ENCODE data around the gene NWD2. TPM values are rescaled to one million over a fixed set of nuclear protein-coding genes. Genes with fewer than 3 reads are reported as not detected.

NWD2 gene
- total RNA-seq, 1 experiment from 2014 or later, result not detected

- POLR2A ChIA-PET (ENCODE audit: low non-redundant PET), result no interaction called here
- H3K4me1 ChIP-seq (ENCODE audit: insufficient read depth, low read length, poor library complexity, severe bottlenecking), result no peaks in the 10 kb centered on the region
- intact Hi-C loops (cut with micrococcal nuclease; ENCODE audit: unreplicated experiment), result no loop called here
- no peaks in the 10 kb centered on the region for H3K27me3 ChIP-seq (replicated peaks; ENCODE audit: insufficient read depth, low read depth, low read length, poor library complexity)
- H3K36me3 ChIP-seq (ENCODE audit: insufficient read depth, low read length, poor library complexity, severe bottlenecking), result no peaks in the 10 kb centered on the region
- no peak overlapping the region for H3K4me3 ChIP-seq (ENCODE audit: low read depth, low read length, poor library complexity, severe bottlenecking)
- TF ChIP-seq, protein P1, sequence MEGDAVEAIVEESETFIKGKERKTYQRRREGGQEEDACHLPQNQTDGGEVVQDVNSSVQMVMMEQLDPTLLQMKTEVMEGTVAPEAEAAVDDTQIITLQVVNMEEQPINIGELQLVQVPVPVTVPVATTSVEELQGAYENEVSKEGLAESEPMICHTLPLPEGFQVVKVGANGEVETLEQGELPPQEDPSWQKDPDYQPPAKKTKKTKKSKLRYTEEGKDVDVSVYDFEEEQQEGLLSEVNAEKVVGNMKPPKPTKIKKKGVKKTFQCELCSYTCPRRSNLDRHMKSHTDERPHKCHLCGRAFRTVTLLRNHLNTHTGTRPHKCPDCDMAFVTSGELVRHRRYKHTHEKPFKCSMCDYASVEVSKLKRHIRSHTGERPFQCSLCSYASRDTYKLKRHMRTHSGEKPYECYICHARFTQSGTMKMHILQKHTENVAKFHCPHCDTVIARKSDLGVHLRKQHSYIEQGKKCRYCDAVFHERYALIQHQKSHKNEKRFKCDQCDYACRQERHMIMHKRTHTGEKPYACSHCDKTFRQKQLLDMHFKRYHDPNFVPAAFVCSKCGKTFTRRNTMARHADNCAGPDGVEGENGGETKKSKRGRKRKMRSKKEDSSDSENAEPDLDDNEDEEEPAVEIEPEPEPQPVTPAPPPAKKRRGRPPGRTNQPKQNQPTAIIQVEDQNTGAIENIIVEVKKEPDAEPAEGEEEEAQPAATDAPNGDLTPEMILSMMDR (conservative IDR thresholded peaks at IDR 0.05; ENCODE audit: low read depth, low read length), result no peak
- no peak for TF ChIP-seq EZH2 (IDR thresholded peaks at IDR 0.05; ENCODE audit: borderline replicate concordance, low read depth, low read length, poor library complexity, severe bottlenecking)
- DNase-seq (ENCODE audit: low spot score), result no peak
- H3K27ac ChIP-seq (ENCODE audit: low read depth, low read length, poor library complexity, severe bottlenecking), result no peak overlapping the region
- CTCF ChIA-PET, result no interaction called here
- no TSS peak for BruUV-seq (replicated peaks)
- no peaks in the 10 kb centered on the region for H3K9me3 ChIP-seq (ENCODE audit: low read depth, low read length, poor library complexity, severe bottlenecking)
Measured at GRCh38 chr4:37421614-37422013, 177.1 kb downstream of the NWD2 start.

DNA sequence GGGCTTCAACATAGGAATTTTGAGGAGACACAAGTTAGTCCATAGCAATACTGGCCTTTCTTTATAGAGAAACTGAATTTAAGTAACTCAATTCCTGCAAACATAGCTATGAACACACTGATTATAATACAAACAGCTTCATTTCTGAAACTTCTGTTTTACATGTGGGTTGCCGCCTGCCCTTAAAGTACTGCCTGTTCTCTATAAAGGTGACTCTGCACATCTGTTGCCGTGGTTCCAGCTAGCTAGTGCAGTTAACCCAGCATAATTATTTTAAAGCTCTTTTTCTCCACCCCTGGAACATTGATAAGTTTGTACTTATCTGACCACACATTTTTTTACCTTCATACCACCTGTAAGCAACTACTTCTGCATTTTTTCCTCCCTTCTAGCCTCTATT, 177.6 kb downstream of the NWD2 start:
- H3K4me1 ChIP-seq (ENCODE audit: insufficient read depth, low read length, poor library complexity, severe bottlenecking), result no peaks in the 10 kb centered on the region
- DNase-seq (ENCODE audit: low spot score), result no peak
- no peak overlapping the region for H3K4me3 ChIP-seq (ENCODE audit: low read depth, low read length, poor library complexity, severe bottlenecking)
- TF ChIP-seq, protein P1 (conservative IDR thresholded peaks at IDR 0.05; ENCODE audit: low read depth, low read length), result no peak
- TF ChIP-seq EZH2 (IDR thresholded peaks at IDR 0.05; ENCODE audit: borderline replicate concordance, low read depth, low read length, poor library complexity, severe bottlenecking), result no peak
- no TSS peak for BruUV-seq (replicated peaks)
- no peaks in the 10 kb centered on the region for H3K36me3 ChIP-seq (ENCODE audit: insufficient read depth, low read length, poor library complexity, severe bottlenecking)
- ChIA-PET POLR2A (ENCODE audit: low non-redundant PET) (no interaction called here), CTCF (no interaction called here)
- no peaks in the 10 kb centered on the region for H3K27me3 ChIP-seq (replicated peaks; ENCODE audit: insufficient read depth, low read depth, low read length, poor library complexity)
- intact Hi-C loops (cut with micrococcal nuclease; ENCODE audit: unreplicated experiment), result no loop called here
- H3K9me3 ChIP-seq (ENCODE audit: low read depth, low read length, poor library complexity, severe bottlenecking), result no peaks in the 10 kb centered on the region
- H3K27ac ChIP-seq (ENCODE audit: low read depth, low read length, poor library complexity, severe bottlenecking), result no peak overlapping the region

GRCh38 chr4:37422638-37423037, 178.1 kb downstream of the NWD2 start:
- ChIA-PET POLR2A (ENCODE audit: low non-redundant PET) (no interaction called here), CTCF (no interaction called here)
- no peak for DNase-seq (ENCODE audit: low spot score)
- no TSS peak for BruUV-seq (replicated peaks)
- no peak overlapping the region for H3K27ac ChIP-seq (ENCODE audit: low read depth, low read length, poor library complexity, severe bottlenecking)
- H3K4me3 ChIP-seq (ENCODE audit: low read depth, low read length, poor library complexity, severe bottlenecking), result no peak overlapping the region
- no peaks in the 10 kb centered on the region for H3K36me3 ChIP-seq (ENCODE audit: insufficient read depth, low read length, poor library complexity, severe bottlenecking)
- no peak for TF ChIP-seq EZH2 (IDR thresholded peaks at IDR 0.05; ENCODE audit: borderline replicate concordance, low read depth, low read length, poor library complexity, severe bottlenecking)
- TF ChIP-seq, protein P1 (conservative IDR thresholded peaks at IDR 0.05; ENCODE audit: low read depth, low read length), result no peak
- intact Hi-C loops (cut with micrococcal nuclease; ENCODE audit: unreplicated experiment), result no loop called here
- H3K9me3 ChIP-seq (ENCODE audit: low read depth, low read length, poor library complexity, severe bottlenecking), result no peaks in the 10 kb centered on the region
- H3K4me1 ChIP-seq (ENCODE audit: insufficient read depth, low read length, poor library complexity, severe bottlenecking), result no peaks in the 10 kb centered on the region
- no peaks in the 10 kb centered on the region for H3K27me3 ChIP-seq (replicated peaks; ENCODE audit: insufficient read depth, low read depth, low read length, poor library complexity)
